ENCODE measurements around the gene SPTLC3. TPM values are rescaled to one million over a fixed set of nuclear protein-coding genes. Genes with fewer than 3 reads are reported as not detected.

The SPTLC3 gene
- total and polyA plus RNA-seq, 2 of the 13 experiments (the other 11 are each of a cell fraction or from before 2014, with no cell fraction given) = 20.5 to 95.6 TPM

DNA sequence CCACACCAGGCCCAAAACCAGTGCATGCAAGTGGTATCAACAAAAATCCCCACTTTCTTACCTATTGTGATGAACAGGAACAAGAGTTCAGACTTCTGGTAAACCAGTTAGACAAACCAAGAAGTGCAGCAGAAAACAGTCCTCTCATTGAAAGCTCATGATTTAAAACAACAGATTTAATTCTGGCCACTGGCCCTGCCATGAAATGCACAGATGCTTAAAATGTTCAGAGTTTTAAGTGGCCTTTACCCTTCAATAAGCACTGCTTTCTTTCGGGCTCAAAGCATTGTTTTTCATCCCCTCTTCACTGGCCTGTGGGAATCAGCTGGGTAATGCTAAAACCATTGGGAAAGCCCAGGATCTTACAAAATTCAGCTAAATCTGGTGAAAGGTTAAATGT is 109.9 kb downstream of the SPTLC3 start (continued):
- TF ChIP-seq, protein P1, sequence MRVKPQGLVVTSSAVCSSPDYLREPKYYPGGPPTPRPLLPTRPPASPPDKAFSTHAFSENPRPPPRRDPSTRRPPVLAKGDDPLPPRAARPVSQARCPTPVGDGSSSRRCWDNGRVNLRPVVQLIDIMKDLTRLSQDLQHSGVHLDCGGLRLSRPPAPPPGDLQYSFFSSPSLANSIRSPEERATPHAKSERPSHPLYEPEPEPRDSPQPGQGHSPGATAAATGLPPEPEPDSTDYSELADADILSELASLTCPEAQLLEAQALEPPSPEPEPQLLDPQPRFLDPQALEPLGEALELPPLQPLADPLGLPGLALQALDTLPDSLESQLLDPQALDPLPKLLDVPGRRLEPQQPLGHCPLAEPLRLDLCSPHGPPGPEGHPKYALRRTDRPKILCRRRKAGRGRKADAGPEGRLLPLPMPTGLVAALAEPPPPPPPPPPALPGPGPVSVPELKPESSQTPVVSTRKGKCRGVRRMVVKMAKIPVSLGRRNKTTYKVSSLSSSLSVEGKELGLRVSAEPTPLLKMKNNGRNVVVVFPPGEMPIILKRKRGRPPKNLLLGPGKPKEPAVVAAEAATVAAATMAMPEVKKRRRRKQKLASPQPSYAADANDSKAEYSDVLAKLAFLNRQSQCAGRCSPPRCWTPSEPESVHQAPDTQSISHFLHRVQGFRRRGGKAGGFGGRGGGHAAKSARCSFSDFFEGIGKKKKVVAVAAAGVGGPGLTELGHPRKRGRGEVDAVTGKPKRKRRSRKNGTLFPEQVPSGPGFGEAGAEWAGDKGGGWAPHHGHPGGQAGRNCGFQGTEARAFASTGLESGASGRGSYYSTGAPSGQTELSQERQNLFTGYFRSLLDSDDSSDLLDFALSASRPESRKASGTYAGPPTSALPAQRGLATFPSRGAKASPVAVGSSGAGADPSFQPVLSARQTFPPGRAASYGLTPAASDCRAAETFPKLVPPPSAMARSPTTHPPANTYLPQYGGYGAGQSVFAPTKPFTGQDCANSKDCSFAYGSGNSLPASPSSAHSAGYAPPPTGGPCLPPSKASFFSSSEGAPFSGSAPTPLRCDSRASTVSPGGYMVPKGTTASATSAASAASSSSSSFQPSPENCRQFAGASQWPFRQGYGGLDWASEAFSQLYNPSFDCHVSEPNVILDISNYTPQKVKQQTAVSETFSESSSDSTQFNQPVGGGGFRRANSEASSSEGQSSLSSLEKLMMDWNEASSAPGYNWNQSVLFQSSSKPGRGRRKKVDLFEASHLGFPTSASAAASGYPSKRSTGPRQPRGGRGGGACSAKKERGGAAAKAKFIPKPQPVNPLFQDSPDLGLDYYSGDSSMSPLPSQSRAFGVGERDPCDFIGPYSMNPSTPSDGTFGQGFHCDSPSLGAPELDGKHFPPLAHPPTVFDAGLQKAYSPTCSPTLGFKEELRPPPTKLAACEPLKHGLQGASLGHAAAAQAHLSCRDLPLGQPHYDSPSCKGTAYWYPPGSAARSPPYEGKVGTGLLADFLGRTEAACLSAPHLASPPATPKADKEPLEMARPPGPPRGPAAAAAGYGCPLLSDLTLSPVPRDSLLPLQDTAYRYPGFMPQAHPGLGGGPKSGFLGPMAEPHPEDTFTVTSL (CRISPR knock-in tag; IDR thresholded peaks at IDR 0.05; ENCODE audit: borderline replicate concordance) = no peak
- TF ChIP-seq ZNF790 (CRISPR knock-in tag; IDR thresholded peaks at IDR 0.05; ENCODE audit: borderline replicate concordance) (no peak), MATR3 (CRISPR knock-in tag; IDR thresholded peaks at IDR 0.05) (no peak), FOSL2 (CRISPR knock-in tag; IDR thresholded peaks at IDR 0.05) (no peak)

DNA sequence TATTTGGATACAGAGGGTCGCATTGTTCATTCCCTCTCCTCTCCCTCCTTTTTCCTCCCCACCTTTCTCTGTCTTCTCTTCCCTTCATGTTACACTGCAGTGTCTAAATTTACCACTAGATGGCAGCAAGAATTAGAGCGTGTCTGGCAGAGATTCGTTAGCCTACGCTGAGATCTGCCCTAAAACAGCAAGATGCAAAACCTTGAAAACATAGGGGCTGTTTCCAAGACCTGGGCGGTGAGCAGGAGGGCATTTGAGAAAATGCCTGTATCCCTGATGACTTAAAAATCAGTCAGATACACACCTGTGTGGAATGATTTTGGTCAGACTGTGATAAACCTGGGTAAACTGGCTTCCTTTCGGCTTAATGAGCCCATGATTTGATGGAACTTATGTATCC is 110.8 kb downstream of the SPTLC3 start:
- in situ Hi-C loops (cut with HindIII; ENCODE audit: extremely low pct_ligation_motif_present, low pct_unique_long_range_greater_than_20kb) = loop anchor here (5.0 kb wide), 2 partner anchors 133 to 428 kb away; no protein-coding TSS in a partner anchor
- ATAC-seq = peak; percentile 87
- peaks cover 35% of the 10 kb centered on the region for H3K4me1 ChIP-seq (ENCODE audit: insufficient read depth, low read length)
- TF ChIP-seq PRMT3 (CRISPR knock-in tag; IDR thresholded peaks at IDR 0.05; ENCODE audit: borderline replicate concordance, low read depth) (no peak), ZNF138 (CRISPR knock-in tag; IDR thresholded peaks at IDR 0.05; ENCODE audit: low read depth) (no peak), ZNF572 (CRISPR knock-in tag; IDR thresholded peaks at IDR 0.05) (no peak), ZNF3 (CRISPR knock-in tag; IDR thresholded peaks at IDR 0.05) (no peak), SIX1 (CRISPR knock-in tag; IDR thresholded peaks at IDR 0.05; ENCODE audit: borderline replicate concordance) (no peak), ZNF317 (CRISPR knock-in tag; IDR thresholded peaks at IDR 0.05) (no peak), TEAD2 (CRISPR knock-in tag; IDR thresholded peaks at IDR 0.05) (no peak), CCDC6 (CRISPR knock-in tag; IDR thresholded peaks at IDR 0.05) (0 out of 2 replicates have a peak, but pooled peaks have one; percentile 27)
- TF ChIP-seq, protein P2, sequence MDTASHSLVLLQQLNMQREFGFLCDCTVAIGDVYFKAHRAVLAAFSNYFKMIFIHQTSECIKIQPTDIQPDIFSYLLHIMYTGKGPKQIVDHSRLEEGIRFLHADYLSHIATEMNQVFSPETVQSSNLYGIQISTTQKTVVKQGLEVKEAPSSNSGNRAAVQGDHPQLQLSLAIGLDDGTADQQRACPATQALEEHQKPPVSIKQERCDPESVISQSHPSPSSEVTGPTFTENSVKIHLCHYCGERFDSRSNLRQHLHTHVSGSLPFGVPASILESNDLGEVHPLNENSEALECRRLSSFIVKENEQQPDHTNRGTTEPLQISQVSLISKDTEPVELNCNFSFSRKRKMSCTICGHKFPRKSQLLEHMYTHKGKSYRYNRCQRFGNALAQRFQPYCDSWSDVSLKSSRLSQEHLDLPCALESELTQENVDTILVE (CRISPR knock-in tag; IDR thresholded peaks at IDR 0.05) = peak; percentile 85; the same call in 1 of the 2 replicates
- TF ChIP-seq, protein P3, sequence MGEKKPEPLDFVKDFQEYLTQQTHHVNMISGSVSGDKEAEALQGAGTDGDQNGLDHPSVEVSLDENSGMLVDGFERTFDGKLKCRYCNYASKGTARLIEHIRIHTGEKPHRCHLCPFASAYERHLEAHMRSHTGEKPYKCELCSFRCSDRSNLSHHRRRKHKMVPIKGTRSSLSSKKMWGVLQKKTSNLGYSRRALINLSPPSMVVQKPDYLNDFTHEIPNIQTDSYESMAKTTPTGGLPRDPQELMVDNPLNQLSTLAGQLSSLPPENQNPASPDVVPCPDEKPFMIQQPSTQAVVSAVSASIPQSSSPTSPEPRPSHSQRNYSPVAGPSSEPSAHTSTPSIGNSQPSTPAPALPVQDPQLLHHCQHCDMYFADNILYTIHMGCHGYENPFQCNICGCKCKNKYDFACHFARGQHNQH (CRISPR knock-in tag; IDR thresholded peaks at IDR 0.05) = no peak
- TF ChIP-seq, protein P4, sequence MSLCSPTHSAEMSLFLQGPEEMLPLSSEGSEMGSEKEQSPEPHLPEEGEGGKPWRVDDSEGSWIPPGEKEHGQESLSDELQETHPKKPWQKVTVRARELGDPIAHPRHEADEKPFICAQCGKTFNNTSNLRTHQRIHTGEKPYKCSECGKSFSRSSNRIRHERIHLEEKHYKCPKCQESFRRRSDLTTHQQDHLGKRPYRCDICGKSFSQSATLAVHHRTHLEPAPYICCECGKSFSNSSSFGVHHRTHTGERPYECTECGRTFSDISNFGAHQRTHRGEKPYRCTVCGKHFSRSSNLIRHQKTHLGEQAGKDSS (CRISPR knock-in tag; IDR thresholded peaks at IDR 0.05; ENCODE audit: borderline replicate concordance, low read depth) = 0 out of 2 replicates have a peak, but pooled peaks have one; percentile 32

More for the DNA sequence above, 110.8 kb downstream of the SPTLC3 start:
- peaks cover 19 to 41% of the 10 kb centered on the region in 2 experiments; a peak in 4 of 5 replicates for H3K36me3 ChIP-seq (replicated peaks in 1 of 2; ENCODE audit: control insufficient read depth in 1 of 2, insufficient read depth in 2 of 2, low read length in 2 of 2)
- ChIA-PET CTCF (ENCODE audit: low intra/inter-chr PET ratio, low total read pairs) (interaction anchor here (0.9 to 3.7 kb wide), 5 partner anchors 142 to 427 kb away, joined by 3 to 57 read pairs (median 19); no protein-coding TSS in a partner anchor), POLR2A (interaction anchor here (2.9 kb wide), 1 partner anchor 143 kb away, joined by 13 read pairs; no protein-coding TSS in a partner anchor)
- no peak overlapping the region for H3K4me3 ChIP-seq (replicated peaks in 1 of 3; ENCODE audit: insufficient read depth in 1 of 3, low read depth in 2 of 3, low read length in 3 of 3)
- H3K9me3 ChIP-seq (ENCODE audit: low read length) = no peaks in the 10 kb centered on the region
- 26% methylated on average over 6 of the region's 6 CpGs for WGBS (ENCODE audit: low lambda C conversion rate)
- no peak overlapping the region for H3K4me2 ChIP-seq (ENCODE audit: low read depth, low read length)
- no peaks in the 10 kb centered on the region for H4K20me1 ChIP-seq (ENCODE audit: insufficient read depth, low read length)
- intact Hi-C loops (cut with micrococcal nuclease; ENCODE audit: unreplicated experiment) = loop anchor here (1.0 to 10.0 kb wide), 7 partner anchors 126 to 653 kb away; no protein-coding TSS in a partner anchor
- H3K27ac ChIP-seq (ENCODE audit: extremely low read length, insufficient read depth, low read length) = no peak overlapping the region
- no peaks in the 10 kb centered on the region for H3K79me2 ChIP-seq (ENCODE audit: insufficient read depth, low read length)
- FAIRE-seq (peak; percentile 76), DNase-seq (ENCODE audit: low spot score) (peak; percentile 84)
- no peak overlapping the region for H3K9ac ChIP-seq (ENCODE audit: insufficient read depth, low read depth, low read length)
- no peak overlapping the region for H2AFZ ChIP-seq (ENCODE audit: low read length)
- H3K27me3 ChIP-seq (ENCODE audit: control insufficient read depth in 1 of 2, insufficient read depth in 2 of 2, low read length in 2 of 2) = no peaks in the 10 kb centered on the region
- BruUV-seq (replicated peaks) = no TSS peak
